MM.1S (cell line): ENCODE measurements around the gene RSF1.

Experiments
- EZH2 ChIP-seq: fragments of 300-600 bp; sonication (generic); optimal IDR thresholded peaks from 2 replicates; pipeline ENCODE3; 2017; ENCODE audit warnings: low read depth, mild to moderate bottlenecking, antibody characterized with exemption, low read length, mixed read lengths
- EZH2phosphoT487 ChIP-seq: fragments of 300-600 bp; sonication (generic); IDR thresholded peaks from 2 replicates; pipeline ENCODE4 v1.6.1; 2018; ENCODE audit warnings: antibody characterized with exemption, low read length
- TF ChIP-seq, protein P1 (sequence below): fragments of 300-600 bp; sonication (generic); IDR thresholded peaks from 2 replicates; pipeline ENCODE4 v1.5.1; 2016; ENCODE audit warnings: antibody characterized with exemption, low read length, mixed read lengths

DNA sequence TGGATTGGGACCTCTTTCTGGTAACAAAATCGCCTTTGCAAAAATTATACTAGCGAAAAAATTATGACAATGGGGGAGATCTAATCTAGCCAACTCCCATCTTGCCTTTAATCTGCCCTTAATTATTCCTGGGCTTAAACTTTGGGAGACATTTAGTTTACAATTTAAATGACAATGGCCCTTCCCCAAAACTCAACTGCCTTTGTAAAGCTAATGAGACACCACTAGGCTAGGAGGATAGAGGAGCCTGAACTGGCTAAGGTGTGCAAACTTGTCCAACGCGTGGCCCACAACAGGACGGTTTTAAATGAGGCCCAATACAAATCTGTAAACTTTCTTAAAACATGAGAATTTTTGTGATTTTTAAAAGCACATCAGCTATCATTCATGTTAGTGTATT is 67.3 kb downstream of the RSF1 start:
- TF ChIP-seq, protein P1, sequence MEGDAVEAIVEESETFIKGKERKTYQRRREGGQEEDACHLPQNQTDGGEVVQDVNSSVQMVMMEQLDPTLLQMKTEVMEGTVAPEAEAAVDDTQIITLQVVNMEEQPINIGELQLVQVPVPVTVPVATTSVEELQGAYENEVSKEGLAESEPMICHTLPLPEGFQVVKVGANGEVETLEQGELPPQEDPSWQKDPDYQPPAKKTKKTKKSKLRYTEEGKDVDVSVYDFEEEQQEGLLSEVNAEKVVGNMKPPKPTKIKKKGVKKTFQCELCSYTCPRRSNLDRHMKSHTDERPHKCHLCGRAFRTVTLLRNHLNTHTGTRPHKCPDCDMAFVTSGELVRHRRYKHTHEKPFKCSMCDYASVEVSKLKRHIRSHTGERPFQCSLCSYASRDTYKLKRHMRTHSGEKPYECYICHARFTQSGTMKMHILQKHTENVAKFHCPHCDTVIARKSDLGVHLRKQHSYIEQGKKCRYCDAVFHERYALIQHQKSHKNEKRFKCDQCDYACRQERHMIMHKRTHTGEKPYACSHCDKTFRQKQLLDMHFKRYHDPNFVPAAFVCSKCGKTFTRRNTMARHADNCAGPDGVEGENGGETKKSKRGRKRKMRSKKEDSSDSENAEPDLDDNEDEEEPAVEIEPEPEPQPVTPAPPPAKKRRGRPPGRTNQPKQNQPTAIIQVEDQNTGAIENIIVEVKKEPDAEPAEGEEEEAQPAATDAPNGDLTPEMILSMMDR: no peak
- no peak for TF ChIP-seq EZH2
- TF ChIP-seq EZH2phosphoT487: no peak
